OCI-LY7 (cell line): Measurements from ENCODE around the gene CCDC194. TPM values are rescaled to one million over a fixed set of nuclear protein-coding genes. Genes with fewer than 3 reads are reported as not detected.

Source experiments
- BruUV-seq: library from RNA; stranded (reverse); fragments of 400-500 nt; replicated peaks from 2 replicates; lab custom pipeline; 2021; lab: Mats Ljungman, UMichigan
- CTCF ChIA-PET: fragments of 300-600 bp; sonication (Branson Sonifier 250); formaldehyde crosslinking; loops from one replicate; lab custom pipeline; 2022; ENCODE audit warnings: antibody characterized with exemption; ENCODE audit not compliant: unreplicated experiment; lab: Charles Lee
- POLR2A ChIA-PET: fragments of 300-600 bp; sonication (Branson Sonifier 250); formaldehyde crosslinking; loops from one replicate; lab custom pipeline; 2022; ENCODE audit warnings: antibody characterized with exemption; lab: Charles Lee
- DNase-seq: peaks from one replicate; pipeline ENCODE4 v3.0.0-alpha.2; 2015; ENCODE audit warnings: low spot score
- H2AFZ ChIP-seq: fragments of 200-600 bp; sonication (generic), shearing (Covaris generic); 2 replicates; pipeline ENCODE4 v1.6.1; 2014; ENCODE audit warnings: mild to moderate bottlenecking, antibody characterized with exemption, low read length, moderate library complexity
- H3K27ac ChIP-seq: fragments of 200-600 bp; sonication (generic); 2 replicates; pipeline ENCODE4 v1.5.1; 2014; ENCODE audit warnings: mixed run types, low read depth, mild to moderate bottlenecking, moderate library complexity, low read length, inconsistent platforms; ENCODE audit not compliant: poor library complexity, severe bottlenecking
- H3K36me3 ChIP-seq: fragments of 200-600 bp; sonication (generic); 2 replicates; pipeline ENCODE4 v1.6.1; 2014; ENCODE audit warnings: mild to moderate bottlenecking, antibody characterized with exemption, low read length, moderate library complexity, mixed read lengths; ENCODE audit not compliant: insufficient read depth
- H3K4me1 ChIP-seq: fragments of 200-600 bp; sonication (generic); 2 replicates; pipeline ENCODE4 v1.5.1; 2014; ENCODE audit warnings: mild to moderate bottlenecking, low read length; ENCODE audit not compliant: insufficient read depth, poor library complexity, severe bottlenecking
- H3K4me2 ChIP-seq: fragments of 200-600 bp; sonication (generic); 2 replicates; pipeline ENCODE4 v1.6.1; 2014; ENCODE audit warnings: mild to moderate bottlenecking, low read length
- H3K4me3 ChIP-seq: fragments of 200-600 bp; sonication (generic); 2 replicates; pipeline ENCODE4 v1.5.1; 2014; ENCODE audit warnings: mild to moderate bottlenecking, low read depth, low read length; ENCODE audit not compliant: poor library complexity, severe bottlenecking
- H3K79me2 ChIP-seq: fragments of 200-600 bp; sonication (generic); 2 replicates; pipeline ENCODE4 v1.6.1; 2016; ENCODE audit warnings: low read depth, mild to moderate bottlenecking, low read length, moderate library complexity, mixed read lengths; ENCODE audit not compliant: insufficient read depth
- H3K9me2 ChIP-seq: fragments of 200-600 bp; sonication (generic); 2 replicates; pipeline ENCODE4 v1.6.1; 2016; ENCODE audit warnings: mild to moderate bottlenecking, low read length, mixed read lengths; ENCODE audit not compliant: insufficient read depth
- H3K9me3 ChIP-seq: fragments of 200-600 bp; sonication (generic); 2 replicates; pipeline ENCODE4 v1.6.1; 2014; ENCODE audit warnings: mild to moderate bottlenecking, mixed run types, low read length, mixed read lengths
- H4K20me1 ChIP-seq: fragments of 200-600 bp; sonication (generic); 2 replicates; pipeline ENCODE4 v1.6.1; 2014; ENCODE audit warnings: mild to moderate bottlenecking, antibody characterized with exemption, low read length, moderate library complexity, mixed read lengths; ENCODE audit not compliant: insufficient read depth
- CTCF ChIP-seq: fragments of 200-600 bp; sonication (generic); conservative IDR thresholded peaks from 2 replicates; pipeline ENCODE4 v1.5.1; 2014; ENCODE audit warnings: mild to moderate bottlenecking, antibody characterized with exemption, low read length, moderate library complexity, mixed read lengths
- EZH2phosphoT487 ChIP-seq: fragments of 200-600 bp; sonication (generic); IDR thresholded peaks from 2 replicates; pipeline ENCODE4 v1.6.1; 2018; ENCODE audit warnings: low read depth, borderline replicate concordance, mild to moderate bottlenecking, mixed run types, antibody characterized with exemption, low read length, moderate library complexity, mixed read lengths
- intact Hi-C: fragments of 100-400 bp; cut with micrococcal nuclease; formaldehyde crosslinking; loops from one replicate; pipeline ENCODE4 v1.10.0; 2022; ENCODE audit not compliant: unreplicated experiment
- total RNA-seq, 2 experiments: library from RNA; depleted of rRNA in 1 of 2; stranded (reverse); fragments of >200 nt in 1 of 2; shearing (Covaris generic) in 1 of 2; gene quantifications; 2 replicates each; pipeline ENCODE4 v1.2.3, GENCODE V29; 2014 to 2022

CCDC194 gene
- total RNA-seq, 2 experiments from 2014 or later, result 2.4 to 8.8 TPM

- TF ChIP-seq CTCF (no peak), EZH2phosphoT487 (no peak)
- no peak for DNase-seq
- no peaks in the 10 kb centered on the region for H3K9me2 ChIP-seq
- H3K4me1 ChIP-seq, result peaks cover 16% of the 10 kb centered on the region
- ChIA-PET POLR2A (no interaction called here), CTCF (no interaction called here)
- BruUV-seq, result no TSS peak
- H4K20me1 ChIP-seq, result no peaks in the 10 kb centered on the region
- no peak overlapping the region for H2AFZ ChIP-seq
- no peaks in the 10 kb centered on the region for H3K36me3 ChIP-seq
- H3K4me3 ChIP-seq, result no peak overlapping the region
- no peak overlapping the region for H3K27ac ChIP-seq
- H3K79me2 ChIP-seq, result no peaks in the 10 kb centered on the region
- no peaks in the 10 kb centered on the region for H3K9me3 ChIP-seq
- intact Hi-C loops, result no loop called here
- no peak overlapping the region for H3K4me2 ChIP-seq
These were observed 41.3 kb downstream of the CCDC194 start for GRCh38 chr19:17352608-17353280.

GRCh38 chr19:17351815-17352435 lies 42.1 kb downstream of the CCDC194 start:
- H3K9me3 ChIP-seq, result no peaks in the 10 kb centered on the region
- ChIA-PET POLR2A (no interaction called here), CTCF (no interaction called here)
- H3K4me1 ChIP-seq, result peaks cover 24% of the 10 kb centered on the region
- H3K4me2 ChIP-seq, result 0 out of 2 replicates have a peak overlapping the region, but pooled peaks have one; percentile 34
- no peak overlapping the region for H2AFZ ChIP-seq
- H3K9me2 ChIP-seq, result no peaks in the 10 kb centered on the region
- no TSS peak for BruUV-seq
- intact Hi-C loops, result no loop called here
- no peak overlapping the region for H3K27ac ChIP-seq
- TF ChIP-seq EZH2phosphoT487, result no peak
- TF ChIP-seq CTCF, result no peak
- H3K4me3 ChIP-seq, result no peak overlapping the region
- no peaks in the 10 kb centered on the region for H3K79me2 ChIP-seq
- no peaks in the 10 kb centered on the region for H4K20me1 ChIP-seq
- DNase-seq, result no peak
- no peaks in the 10 kb centered on the region for H3K36me3 ChIP-seq

- ChIA-PET POLR2A (no interaction called here), CTCF (interaction anchor here (0.5 kb wide), 1 partner anchor 1278 kb away, joined by 5 read pairs; no protein-coding TSS in a partner anchor)
- Histone ChIP-seq H4K20me1 (no peaks in the 10 kb centered on the region), H3K36me3 (peaks cover 5% of the 10 kb centered on the region; the same call in 1 of the 2 replicates), H2AFZ (no peak overlapping the region), H3K79me2 (no peaks in the 10 kb centered on the region), H3K4me3 (no peak overlapping the region), H3K9me3 (no peaks in the 10 kb centered on the region), H3K27ac (no peak overlapping the region), H3K4me1 (peaks cover 31% of the 10 kb centered on the region), H3K4me2 (no peak overlapping the region), H3K9me2 (no peaks in the 10 kb centered on the region)
- TF ChIP-seq EZH2phosphoT487, result no peak
- no peak for TF ChIP-seq CTCF
- intact Hi-C loops, result no loop called here
- DNase-seq, result no peak
- BruUV-seq, result no TSS peak
These were observed 45.3 kb downstream of the CCDC194 start for GRCh38 chr19:17348700-17349099.
